GDM1 (cell line): ENCODE results near the gene AGXT.

Source experiments
- DNase-seq: peaks from one replicate; lab custom pipeline; 2025; lab: John Stamatoyannopoulos, UW

AGXT gene

DNA sequence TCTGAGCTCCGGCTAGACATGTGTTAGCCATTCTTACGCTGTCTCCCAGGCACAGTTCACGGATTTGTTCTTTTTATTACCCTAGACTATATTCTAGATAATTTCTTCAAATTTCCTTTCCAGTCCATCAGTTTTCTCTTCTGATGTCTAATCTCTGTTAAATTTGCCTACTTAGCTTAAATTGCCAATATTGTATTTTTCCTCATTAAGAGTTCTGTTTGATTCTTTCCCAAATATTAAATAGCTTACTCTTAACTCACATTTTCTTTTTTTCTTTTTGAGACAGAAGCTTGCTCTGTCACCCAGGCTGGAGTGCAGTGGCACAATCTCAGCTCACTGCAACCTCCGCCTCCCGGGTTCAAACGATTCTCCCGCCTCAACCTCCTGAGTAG is 58.8 kb downstream of the AGXT start:
- no peak for DNase-seq

DNA sequence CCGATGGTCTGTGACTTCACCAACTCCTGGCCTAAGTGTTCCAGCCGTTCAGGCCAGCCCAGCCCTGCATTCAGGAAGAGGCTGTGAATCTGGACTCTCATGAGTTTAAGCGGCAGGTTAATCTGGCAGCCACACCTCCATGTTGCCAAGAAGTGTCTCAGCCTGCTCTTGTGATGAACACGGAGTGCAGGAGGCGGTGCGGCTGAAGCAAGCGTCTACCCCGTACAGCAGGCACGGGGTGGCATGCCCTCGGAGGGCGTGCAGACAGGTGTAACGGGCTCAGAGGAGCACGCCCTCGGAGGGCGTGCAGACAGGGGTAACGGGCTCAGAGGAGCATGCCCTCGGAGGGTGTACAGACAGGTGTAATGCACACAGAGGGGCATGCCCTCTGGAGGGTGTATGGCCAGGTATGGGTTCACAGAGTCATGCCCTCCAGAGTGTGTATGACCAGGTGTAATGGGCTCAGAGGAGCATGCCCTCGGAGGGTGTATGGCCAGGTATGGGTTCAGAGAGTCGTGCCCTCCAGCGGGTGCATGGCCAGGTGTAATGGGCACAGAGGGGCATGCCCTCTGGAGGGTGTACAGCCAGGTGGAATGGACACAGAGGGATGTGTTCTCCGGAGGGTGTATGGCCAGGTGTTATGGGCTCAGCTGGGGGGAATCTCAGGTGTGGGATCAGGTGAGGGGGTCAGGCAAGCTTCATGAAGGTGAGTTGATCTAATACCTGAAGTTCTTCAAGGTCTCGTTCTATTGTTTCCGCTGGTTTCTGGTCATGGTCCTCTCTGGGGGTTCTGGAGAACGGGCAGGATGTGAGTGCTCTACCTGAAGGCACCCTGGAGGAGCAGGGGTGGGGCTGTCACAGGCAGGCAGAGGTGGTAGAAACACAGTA is 60.1 kb downstream of the AGXT start:
- DNase-seq: no peak

DNA sequence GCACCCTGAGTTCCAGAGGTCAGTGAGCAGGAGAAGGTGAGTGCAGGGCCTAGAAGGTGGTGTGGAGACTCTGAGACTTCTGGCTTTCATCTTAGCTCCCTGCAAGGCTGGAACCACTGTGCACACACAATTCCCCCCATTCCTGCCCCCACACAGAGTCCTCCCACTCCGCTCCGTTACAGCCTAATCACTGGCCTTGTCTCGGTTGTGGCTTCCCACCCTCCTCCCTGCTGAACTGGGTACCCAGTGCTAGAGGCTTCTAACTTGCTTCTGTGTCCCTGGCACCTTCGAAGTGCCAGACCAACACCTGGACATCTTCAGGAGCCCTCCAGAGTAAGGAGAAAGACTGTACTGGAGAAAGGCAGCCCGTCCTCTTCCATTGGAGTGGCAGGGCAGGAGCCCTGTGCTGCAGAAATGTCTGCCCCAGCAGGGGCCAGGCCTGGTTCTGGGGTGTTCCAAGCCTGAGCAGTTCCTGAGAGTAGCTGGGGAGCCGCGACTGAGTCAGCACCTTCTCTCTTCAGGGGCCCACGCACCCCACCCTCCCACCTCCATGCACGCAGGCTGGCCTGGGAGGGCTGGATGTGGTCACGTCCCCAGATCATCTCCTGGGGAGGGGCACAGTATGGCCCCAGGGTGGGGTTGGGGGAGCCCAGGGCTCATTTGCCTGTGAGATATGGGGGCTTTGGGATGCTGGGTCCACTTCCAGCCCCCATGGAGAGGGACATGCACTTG is 60.9 kb downstream of the AGXT start:
- DNase-seq: no peak
